HepG2 (cell line): ENCODE data around the gene IKZF3. TPM values are rescaled to one million over a fixed set of nuclear protein-coding genes. Genes with fewer than 3 reads are reported as not detected.

Source experiments
- ATAC-seq: fragments of 200-7000 bp; cut with Tn5 transposase; 3 replicates; pipeline ENCODE4 v1.9.1; 2020; ENCODE audit warnings: mild to moderate bottlenecking, moderate library complexity
- BruUV-seq: library from RNA; stranded (reverse); fragments of 400-500 nt; replicated peaks from 2 replicates; lab custom pipeline; 2021; lab: Mats Ljungman, UMichigan
- CTCF ChIA-PET: fragments of 300-600 bp; formaldehyde crosslinking; extraction: SDS; loops from one replicate; lab custom pipeline; 2021; ENCODE audit warnings: low total read pairs, inconsistent platforms, low intra/inter-chr PET ratio; lab: Yijun Ruan, JAX
- POLR2A ChIA-PET: fragments of 350-600 bp; sonication (Branson Sonifier 250); formaldehyde crosslinking; loops from one replicate; lab custom pipeline; 2020; ENCODE audit warnings: antibody characterized with exemption, inconsistent platforms; lab: Yijun Ruan, JAX
- DNase-seq: peaks from one replicate; pipeline ENCODE4 v3.0.0-alpha.2; 2015; ENCODE audit warnings: low spot score
- FAIRE-seq: peaks from 3 replicates; lab custom pipeline; 2011; peaks lifted over from hg19 to GRCh38; lab: Jason Lieb, UNC
- H2AFZ ChIP-seq: one replicate; pipeline ENCODE4 v1.6.1; 2011; ENCODE audit warnings: low read length, inconsistent platforms
- H3K27ac ChIP-seq: fragments of 300-600 bp; 3 replicates; pipeline ENCODE4 v1.8.0; 2011; ENCODE audit warnings: mixed run types, mild to moderate bottlenecking, mixed read lengths, low read length, inconsistent platforms; ENCODE audit not compliant: insufficient read depth; ENCODE audit errors: extremely low read length
- H3K27me3 ChIP-seq, 2 experiments: fragments of 200-600 bp in 1 of 2; 2 replicates in 1 of 2; 3 replicates in 1 of 2; pipeline versions ENCODE4 v1.6.0 to v1.8.0; 2011; ENCODE audit warnings: low read length in 2 of 2, mild to moderate bottlenecking in 2 of 2, moderate library complexity in 2 of 2, inconsistent platforms in 1 of 2; ENCODE audit not compliant: insufficient read depth in 2 of 2, control insufficient read depth in 1 of 2
- H3K36me3 ChIP-seq, 2 experiments: fragments of 200-600 bp in 1 of 2; replicated peaks in 1 of 2; 2 replicates in 1 of 2; 3 replicates in 1 of 2; pipeline versions ENCODE4 v1.5.1 to v1.8.0; 2011; ENCODE audit warnings: low read length in 2 of 2, inconsistent platforms in 1 of 2; ENCODE audit not compliant: insufficient read depth in 2 of 2, control insufficient read depth in 1 of 2
- H3K4me1 ChIP-seq: 2 replicates; pipeline ENCODE4 v1.5.1; 2012; ENCODE audit warnings: low read length, inconsistent platforms; ENCODE audit not compliant: insufficient read depth
- H3K4me2 ChIP-seq: 2 replicates; pipeline ENCODE4 v1.6.0; 2011; ENCODE audit warnings: low read depth, low read length, inconsistent platforms
- H3K4me3 ChIP-seq, 3 experiments: fragments of 200-600 bp in 1 of 3; sonication (generic), shearing (Covaris generic) in 1 of 3; replicated peaks in 1 of 3; 2 replicates each; pipeline ENCODE4 v1.5.1; 2011 to 2016; ENCODE audit warnings: low read length in 3 of 3, inconsistent platforms in 2 of 3, low read depth in 2 of 3, mild to moderate bottlenecking in 2 of 3, control low read depth in 1 of 3, mixed read lengths in 1 of 3; ENCODE audit not compliant: insufficient read depth in 1 of 3
- H3K79me2 ChIP-seq: one replicate; pipeline ENCODE4 v1.6.1; 2011; ENCODE audit warnings: low read length, inconsistent platforms; ENCODE audit not compliant: insufficient read depth
- H3K9ac ChIP-seq: 2 replicates; pipeline ENCODE4 v1.6.0; 2011; ENCODE audit warnings: mild to moderate bottlenecking, low read depth, low read length, inconsistent platforms; ENCODE audit not compliant: insufficient read depth
- H3K9me3 ChIP-seq: 2 replicates; pipeline ENCODE4 v1.5.1; 2012; ENCODE audit warnings: mild to moderate bottlenecking, low read length
- H4K20me1 ChIP-seq: 2 replicates; pipeline ENCODE4 v1.6.0; 2011; ENCODE audit warnings: inconsistent platforms, mild to moderate bottlenecking, low read length, moderate library complexity; ENCODE audit not compliant: insufficient read depth
- HNRNPL ChIP-seq: fragments of 200-400 bp; formaldehyde crosslinking; IDR thresholded peaks from 2 replicates; pipeline ENCODE4 v1.6.1; 2017; ENCODE audit warnings: mild to moderate bottlenecking, low read depth, low read length
- LCORL ChIP-seq, 2 experiments: fragments of 450-650 bp in 1 of 2; sonication (generic) in 1 of 2; formaldehyde crosslinking in 1 of 2; IDR thresholded peaks; 2 replicates each; pipeline versions ENCODE4 v1.5.0 to v1.6.1; 2017 to 2020; ENCODE audit warnings: antibody characterized with exemption in 1 of 2, missing genetic modification reagents in 1 of 2
- MEF2D ChIP-seq: sonication (generic); formaldehyde crosslinking; IDR thresholded peaks from 2 replicates; pipeline ENCODE4 v1.5.1; 2020; ENCODE audit warnings: mild to moderate bottlenecking, missing genetic modification reagents
- MEIS2 ChIP-seq: sonication (generic); formaldehyde crosslinking; IDR thresholded peaks from 2 replicates; pipeline ENCODE4 v1.9.0; 2021; ENCODE audit warnings: mild to moderate bottlenecking, missing genetic modification reagents
- ONECUT2 ChIP-seq: sonication (generic); formaldehyde crosslinking; IDR thresholded peaks from 2 replicates; pipeline ENCODE4 v1.4.0; 2020; ENCODE audit warnings: missing genetic modification reagents
- RAD21 ChIP-seq: fragments of 450-650 bp; formaldehyde crosslinking; IDR thresholded peaks from 2 replicates; pipeline ENCODE4 v1.5.0; 2020; ENCODE audit warnings: mild to moderate bottlenecking
- RBM22 ChIP-seq: fragments of 200-400 bp; formaldehyde crosslinking; optimal IDR thresholded peaks from 2 replicates; pipeline ENCODE3; 2017; ENCODE audit warnings: mild to moderate bottlenecking, low read length, moderate library complexity
- SP1 ChIP-seq, 2 experiments: fragments of 450-650 bp in 1 of 2; sonication (generic) in 1 of 2; formaldehyde crosslinking in 1 of 2; IDR thresholded peaks; 2 replicates each; pipeline versions ENCODE4 v1.4.0 to v1.6.1; 2016 to 2020; ENCODE audit warnings: missing genetic modification reagents in 1 of 2
- SRY ChIP-seq: sonication (generic); formaldehyde crosslinking; IDR thresholded peaks from 2 replicates; pipeline ENCODE4 v1.8.0; 2022; ENCODE audit warnings: mild to moderate bottlenecking, missing genetic modification reagents
- YEATS2 ChIP-seq: sonication (generic); formaldehyde crosslinking; IDR thresholded peaks from 2 replicates; pipeline ENCODE4 v1.4.0; 2020; ENCODE audit warnings: missing genetic modification reagents, borderline replicate concordance
- ZEB1 ChIP-seq: IDR thresholded peaks from 2 replicates; pipeline ENCODE4 v1.6.1; 2012; ENCODE audit warnings: mild to moderate bottlenecking, low read depth, inconsistent platforms; ENCODE audit not compliant: insufficient replicate concordance
- ZFP82 ChIP-seq: sonication (generic); formaldehyde crosslinking; IDR thresholded peaks from 2 replicates; pipeline ENCODE4 v1.5.1; 2020; ENCODE audit warnings: mild to moderate bottlenecking, missing genetic modification reagents, borderline replicate concordance
- ZKSCAN1 ChIP-seq: fragments of 150-350 bp; IDR thresholded peaks from 2 replicates; pipeline ENCODE4 v1.6.1; 2014; ENCODE audit warnings: low read length
- ZNF614 ChIP-seq: IDR thresholded peaks from 2 replicates; pipeline ENCODE4 v1.6.1; 2018; ENCODE audit warnings: missing biosample characterization, missing genetic modification reagents, inconsistent platforms, borderline replicate concordance
- ZNF766 ChIP-seq: sonication (generic); formaldehyde crosslinking; IDR thresholded peaks from 2 replicates; pipeline ENCODE4 v1.5.0; 2020; ENCODE audit warnings: missing genetic modification reagents, borderline replicate concordance
- ZNF772 ChIP-seq: sonication (generic); formaldehyde crosslinking; IDR thresholded peaks from 2 replicates; pipeline ENCODE4 v1.5.0; 2020; ENCODE audit warnings: mild to moderate bottlenecking, missing genetic modification reagents
- ZNF878 ChIP-seq: sonication (generic); formaldehyde crosslinking; IDR thresholded peaks from 2 replicates; pipeline ENCODE4 v1.8.1; 2023; ENCODE audit warnings: mild to moderate bottlenecking, missing genetic modification reagents, moderate library complexity
- WGBS: methylation state at CpG from one replicate; pipeline ENCODE4 v1.1.6; 2017; ENCODE audit warnings: low lambda C conversion rate; 5-methylcytosine and 5-hydroxymethylcytosine counted together
- in situ Hi-C: cut with HindIII; loops from 2 replicates; pipeline ENCODE4 v1.10.0; 2017; ENCODE audit warnings: low pct_unique_long_range_greater_than_20kb; ENCODE audit not compliant: extremely low pct_ligation_motif_present
- intact Hi-C: fragments of 100-400 bp; cut with micrococcal nuclease; formaldehyde crosslinking; loops from one replicate; pipeline ENCODE4 v1.10.0; 2022; ENCODE audit not compliant: unreplicated experiment
- polyA plus RNA-seq, 8 experiments: library from polyadenylated mRNA; depleted of rRNA in 3 of 8; stranded (reverse) in 7 of 8; unstranded in 1 of 8; fragments of >200 nt; fragmentation: Illumina TruSeq in 4 of 8; extraction: Trizol in 4 of 8; gene quantifications; 2 replicates each; pipeline versions ENCODE4 v1.2.1 to v1.2.3, GENCODE V29; 2011 to 2016; ENCODE audit warnings: low read depth in 4 of 8, missing spikeins in 1 of 8, mixed read lengths in 1 of 8; ENCODE audit not compliant: insufficient read depth in 1 of 8
- total RNA-seq, 5 experiments: library from RNA; depleted of rRNA; stranded (reverse); fragments of >200 nt; fragmentation: Illumina TruSeq; extraction: Trizol; gene quantifications; 2 replicates each; pipeline ENCODE4 v1.2.3, GENCODE V29; 2016; ENCODE audit warnings: low read depth in 1 of 5
- TF ChIP-seq, protein P1 (sequence below): sonication (generic); formaldehyde crosslinking; IDR thresholded peaks from 2 replicates; pipeline ENCODE4 v1.8.0; 2022; ENCODE audit warnings: missing genetic modification reagents, mild to moderate bottlenecking, inconsistent platforms, borderline replicate concordance
- TF ChIP-seq, protein P2 (sequence below): sonication (generic); formaldehyde crosslinking; IDR thresholded peaks from 2 replicates; pipeline ENCODE4 v1.4.0; 2020; ENCODE audit warnings: low read depth, mild to moderate bottlenecking, missing genetic modification reagents
- TF ChIP-seq, protein P3 (sequence below): sonication (generic); formaldehyde crosslinking; IDR thresholded peaks from 2 replicates; pipeline ENCODE4 v1.9.0; 2021; ENCODE audit warnings: missing genetic modification reagents, borderline replicate concordance

Gene IKZF3
- total and polyA plus RNA-seq, 2 of the 13 experiments (the other 11 are each of a cell fraction or from before 2014, with no cell fraction given): not detected

DNA sequence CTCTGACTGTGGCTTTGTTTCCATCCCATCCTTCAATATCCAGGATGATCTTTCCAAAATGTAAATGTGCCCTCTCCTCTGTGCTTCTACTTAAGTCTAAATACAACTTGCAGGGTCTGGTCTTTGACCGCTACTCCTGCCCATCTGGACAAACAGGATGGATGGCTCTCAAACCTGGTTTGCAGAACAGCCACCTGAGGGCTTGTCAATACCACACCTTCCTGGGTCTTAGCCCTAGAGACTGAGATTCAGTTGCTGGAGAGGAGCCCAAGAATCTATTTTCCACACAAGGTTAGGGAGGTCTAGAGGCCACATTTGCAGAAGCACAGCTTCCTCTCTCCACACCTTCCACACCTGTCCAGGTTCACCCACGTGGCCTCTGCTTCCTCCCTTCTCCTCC, 128.2 kb downstream of the IKZF3 start:
- peaks cover 24% of the 10 kb centered on the region for H3K79me2 ChIP-seq
- intact Hi-C loops (loop anchor here (10.0 kb wide), 1 partner anchor 271 kb away; the partner anchor contains the start of gene CDK12), in situ Hi-C loops (no loop called here)
- H3K27me3 ChIP-seq: no peaks in the 10 kb centered on the region; a peak in 1 of 5 replicates
- H2AFZ ChIP-seq: no peak overlapping the region
- no peak overlapping the region for H3K9ac ChIP-seq
- H3K4me3 ChIP-seq: peak overlapping the region in 1 of 3 experiments; percentile 95; a peak in 1 of 6 replicates
- no peaks in the 10 kb centered on the region for H3K9me3 ChIP-seq
- DNase-seq (no peak), ATAC-seq (no peak), FAIRE-seq (no peak)
- no TSS peak for BruUV-seq
- H3K27ac ChIP-seq: peak overlapping the region; percentile 97
- 21% methylated on average over 2 of the region's 2 CpGs for WGBS
- ChIA-PET CTCF (no interaction called here), POLR2A (interaction anchor here (1.3 to 2.4 kb wide), 8 partner anchors 13 to 83 kb away, joined by 4 to 44 read pairs (median 14); partner anchors contain the start of genes ERBB2 and PGAP3)
- peaks cover 33% of the 10 kb centered on the region for H3K4me1 ChIP-seq
- H3K4me2 ChIP-seq: peak overlapping the region; percentile 82
- H3K36me3 ChIP-seq: no peaks in the 10 kb centered on the region
- peaks cover 2% of the 10 kb centered on the region; the same call in 1 of the 2 replicates for H4K20me1 ChIP-seq
- no peak for TF ChIP-seq ONECUT2
- TF ChIP-seq, protein P1, sequence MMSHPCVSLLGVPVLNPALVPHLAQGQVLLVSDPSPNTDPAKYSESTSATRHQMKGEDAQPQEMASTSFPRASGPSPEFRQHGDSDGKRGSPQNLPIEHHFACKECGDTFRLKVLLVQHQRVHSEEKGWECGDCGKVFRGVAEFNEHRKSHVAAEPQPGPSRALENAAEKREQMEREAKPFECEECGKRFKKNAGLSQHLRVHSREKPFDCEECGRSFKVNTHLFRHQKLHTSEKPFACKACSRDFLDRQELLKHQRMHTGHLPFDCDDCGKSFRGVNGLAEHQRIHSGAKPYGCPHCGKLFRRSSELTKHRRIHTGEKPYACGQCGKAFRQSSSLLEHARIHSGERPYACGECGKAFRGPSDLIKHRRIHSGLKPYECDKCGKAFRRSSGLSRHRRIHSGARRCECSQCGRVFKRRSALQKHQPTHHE (CRISPR knock-in tag): 0 out of 2 replicates have a peak, but pooled peaks have one; percentile 46
- 0 out of 2 replicates have a peak, but pooled peaks have one; percentile 18 for TF ChIP-seq MEF2D (CRISPR knock-in tag)
- no peak for TF ChIP-seq ZNF878 (CRISPR knock-in tag)
- no peak for TF ChIP-seq RAD21 (CRISPR knock-in tag)
- no peak for TF ChIP-seq LCORL (IDR thresholded peaks at IDR 0.05)
- TF ChIP-seq LCORL (CRISPR knock-in tag; IDR thresholded peaks at IDR 0.05): no peak
- TF ChIP-seq SP1 (IDR thresholded peaks at IDR 0.05): no peak
- no peak for TF ChIP-seq SP1 (CRISPR knock-in tag; IDR thresholded peaks at IDR 0.05)
- no peak for TF ChIP-seq ZFP82 (CRISPR knock-in tag)
- peak; percentile 53 for TF ChIP-seq ZEB1
- TF ChIP-seq ZNF614 (CRISPR knock-in tag): 0 out of 2 replicates have a peak, but pooled peaks have one; percentile 2
- TF ChIP-seq, protein P2, sequence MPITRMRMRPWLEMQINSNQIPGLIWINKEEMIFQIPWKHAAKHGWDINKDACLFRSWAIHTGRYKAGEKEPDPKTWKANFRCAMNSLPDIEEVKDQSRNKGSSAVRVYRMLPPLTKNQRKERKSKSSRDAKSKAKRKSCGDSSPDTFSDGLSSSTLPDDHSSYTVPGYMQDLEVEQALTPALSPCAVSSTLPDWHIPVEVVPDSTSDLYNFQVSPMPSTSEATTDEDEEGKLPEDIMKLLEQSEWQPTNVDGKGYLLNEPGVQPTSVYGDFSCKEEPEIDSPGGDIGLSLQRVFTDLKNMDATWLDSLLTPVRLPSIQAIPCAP (CRISPR knock-in tag): no peak
- no peak for TF ChIP-seq SRY (CRISPR knock-in tag)
- no peak for TF ChIP-seq HNRNPL
- no peak for TF ChIP-seq ZNF766 (CRISPR knock-in tag)
- TF ChIP-seq ZNF772 (CRISPR knock-in tag): 0 out of 2 replicates have a peak, but pooled peaks have one; percentile 49
- TF ChIP-seq RBM22: no peak
- TF ChIP-seq MEIS2: 0 out of 2 replicates have a peak, but pooled peaks have one; percentile 3
- TF ChIP-seq, protein P3, sequence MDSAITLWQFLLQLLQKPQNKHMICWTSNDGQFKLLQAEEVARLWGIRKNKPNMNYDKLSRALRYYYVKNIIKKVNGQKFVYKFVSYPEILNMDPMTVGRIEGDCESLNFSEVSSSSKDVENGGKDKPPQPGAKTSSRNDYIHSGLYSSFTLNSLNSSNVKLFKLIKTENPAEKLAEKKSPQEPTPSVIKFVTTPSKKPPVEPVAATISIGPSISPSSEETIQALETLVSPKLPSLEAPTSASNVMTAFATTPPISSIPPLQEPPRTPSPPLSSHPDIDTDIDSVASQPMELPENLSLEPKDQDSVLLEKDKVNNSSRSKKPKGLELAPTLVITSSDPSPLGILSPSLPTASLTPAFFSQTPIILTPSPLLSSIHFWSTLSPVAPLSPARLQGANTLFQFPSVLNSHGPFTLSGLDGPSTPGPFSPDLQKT (CRISPR knock-in tag): no peak
- no peak for TF ChIP-seq ZKSCAN1
- 0 out of 2 replicates have a peak, but pooled peaks have one; percentile 7 for TF ChIP-seq YEATS2 (CRISPR knock-in tag)
